CD4-positive, alpha-beta T cell (primary cell): ENCODE results near the gene MYRIP. TPM values are rescaled to one million over a fixed set of nuclear protein-coding genes. Genes with fewer than 3 reads are reported as not detected.
A peak's percentile ranks its signal among the peaks of the same experiment; 100 is the strongest.

ENCODE experiments used
- ATAC-seq: fragments of 200-7000 bp; cut with Tn5 transposase; one replicate; pipeline ENCODE4 v1.10.0; 2022; ENCODE audit warnings: mild to moderate bottlenecking; ENCODE audit not compliant: poor library complexity
- CTCF ChIA-PET: fragments of 350-600 bp; sonication (Branson Sonifier 250); formaldehyde crosslinking; loops from one replicate; lab custom pipeline; 2021; ENCODE audit warnings: antibody characterized with exemption, inconsistent platforms; lab: Charles Lee
- POLR2A ChIA-PET: fragments of 350-600 bp; sonication (Branson Sonifier 250); formaldehyde crosslinking; loops from one replicate; lab custom pipeline; 2021; ENCODE audit warnings: antibody characterized with exemption, inconsistent platforms; lab: Charles Lee
- DNase-seq, 14 experiments: peaks; one replicate each; pipeline ENCODE4 v3.0.0-alpha.2; 2013 to 2020; ENCODE audit warnings: mixed read lengths in 2 of 14
- H3K27ac ChIP-seq, 2 donors: one replicate each; pipeline versions ENCODE4 v1.5.1 to v1.7.0; 2013; ENCODE audit warnings: low read length in 2 of 2, low read depth in 1 of 2, mild to moderate bottlenecking in 1 of 2
- H3K27me3 ChIP-seq, 2 experiments: 1 replicate in 1 of 2; 2 replicates in 1 of 2; pipeline versions ENCODE4 v1.6.1 to v1.7.0; 2013; ENCODE audit warnings: low read length in 2 of 2, control low read depth in 1 of 2, mild to moderate bottlenecking in 1 of 2, moderate library complexity in 1 of 2; ENCODE audit not compliant: insufficient read depth in 2 of 2, control insufficient read depth in 1 of 2
- H3K36me3 ChIP-seq: one replicate; pipeline ENCODE4 v1.6.1; 2013; ENCODE audit warnings: low read length, control low read depth; ENCODE audit not compliant: insufficient read depth
- H3K4me1 ChIP-seq: one replicate; pipeline ENCODE4 v1.6.1; 2013; ENCODE audit warnings: low read length, control low read depth; ENCODE audit not compliant: insufficient read depth
- H3K4me3 ChIP-seq: one replicate; pipeline ENCODE4 v1.5.1; 2013; ENCODE audit warnings: mild to moderate bottlenecking, low read length, moderate library complexity
- H3K9me3 ChIP-seq, 2 experiments: 1 replicate in 1 of 2; 2 replicates in 1 of 2; pipeline versions ENCODE4 v1.6.1 to v1.7.0; 2013; ENCODE audit warnings: low read length in 2 of 2, mild to moderate bottlenecking in 2 of 2, control low read depth in 1 of 2, moderate library complexity in 1 of 2; ENCODE audit not compliant: control insufficient read depth in 1 of 2, insufficient read depth in 1 of 2
- H3K27ac Mint-ChIP-seq: one replicate; pipeline ENCODE4 v1.8.0; 2020; ENCODE audit warnings: mixed read lengths
- H3K27me3 Mint-ChIP-seq: one replicate; pipeline ENCODE4 v1.8.0; 2021; ENCODE audit warnings: mixed read lengths
- H3K36me3 Mint-ChIP-seq: one replicate; pipeline ENCODE4 v1.8.0; 2021; ENCODE audit warnings: low read depth, mixed read lengths
- H3K4me1 Mint-ChIP-seq: one replicate; pipeline ENCODE4 v1.8.0; 2021; ENCODE audit warnings: low read depth, mixed read lengths
- H3K4me3 Mint-ChIP-seq: one replicate; pipeline ENCODE4 v1.8.0; 2020; ENCODE audit warnings: mild to moderate bottlenecking, mixed read lengths
- H3K9me3 Mint-ChIP-seq: one replicate; pipeline ENCODE4 v1.8.0; 2020; ENCODE audit warnings: mixed read lengths
- intact Hi-C, 2 experiments: fragments of 100-400 bp; cut with DNase I in 1 of 2; cut with micrococcal nuclease in 1 of 2; formaldehyde crosslinking; loops; one replicate each; pipeline versions ENCODE4 v1.15.1 to v1.9.0; 2023 to 2025; cut with DNase I, micrococcal nuclease
- total RNA-seq, 174 experiments: library from RNA in 2 of 174; stranded (reverse) in 2 of 174; gene quantifications; one replicate each; pipeline ENCODE4 v1.2.3 and lab custom pipeline; 2021 to 2026
- TF ChIP-seq, protein P1 (sequence below): fragments of 200-600 bp; IDR thresholded peaks from one replicate; pipeline ENCODE4 v1.8.0; 2022; ENCODE audit warnings: antibody characterized with exemption, mild to moderate bottlenecking

MYRIP gene
- total RNA-seq, 2 experiments from 2014 or later = not detected

DNA sequence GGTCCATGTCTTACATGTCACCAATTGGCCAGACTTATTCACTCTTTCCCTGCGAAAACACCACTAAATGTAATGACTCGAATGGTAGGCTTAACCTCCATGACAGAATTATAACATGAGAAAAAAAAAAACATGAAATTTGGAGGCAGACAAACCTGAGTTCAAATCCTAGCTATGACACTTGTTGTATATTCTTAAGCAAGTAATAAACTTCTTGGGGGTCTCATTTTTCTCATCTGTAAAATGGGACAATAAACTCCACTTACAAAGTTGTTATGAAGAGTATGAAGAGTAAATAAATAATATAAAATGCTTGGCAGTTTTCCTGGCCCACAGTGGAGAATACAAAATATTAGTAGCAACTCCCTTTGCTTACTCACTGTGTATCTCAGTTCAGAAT, 488.7 kb downstream of the MYRIP start:
- CTCF ChIA-PET = interaction anchor here (2.2 kb wide), 1 partner anchor 11 kb away, joined by 5 read pairs; the partner anchor contains the start of gene EIF1B
- Mint-ChIP-seq H3K36me3 (peaks cover 70% of the 10 kb centered on the region), H3K4me3 (no peak overlapping the region), H3K4me1 (no peaks in the 10 kb centered on the region), H3K27ac (no peak overlapping the region), H3K9me3 (no peaks in the 10 kb centered on the region), H3K27me3 (no peaks in the 10 kb centered on the region)
- Histone ChIP-seq H3K27me3 (no peaks in the 10 kb centered on the region), H3K27ac (no peak overlapping the region), H3K4me3 (no peak overlapping the region), H3K4me1 (no peaks in the 10 kb centered on the region), H3K36me3 (peaks cover 5% of the 10 kb centered on the region), H3K9me3 (no peaks in the 10 kb centered on the region)
- POLR2A ChIA-PET = interaction anchor here (1.9 kb wide), 1 partner anchor 11 kb away, joined by 5 read pairs; the partner anchor contains the start of gene EIF1B
- ATAC-seq (no peak), DNase-seq (no peak)
- intact Hi-C loops = no loop called here
- TF ChIP-seq, protein P1, sequence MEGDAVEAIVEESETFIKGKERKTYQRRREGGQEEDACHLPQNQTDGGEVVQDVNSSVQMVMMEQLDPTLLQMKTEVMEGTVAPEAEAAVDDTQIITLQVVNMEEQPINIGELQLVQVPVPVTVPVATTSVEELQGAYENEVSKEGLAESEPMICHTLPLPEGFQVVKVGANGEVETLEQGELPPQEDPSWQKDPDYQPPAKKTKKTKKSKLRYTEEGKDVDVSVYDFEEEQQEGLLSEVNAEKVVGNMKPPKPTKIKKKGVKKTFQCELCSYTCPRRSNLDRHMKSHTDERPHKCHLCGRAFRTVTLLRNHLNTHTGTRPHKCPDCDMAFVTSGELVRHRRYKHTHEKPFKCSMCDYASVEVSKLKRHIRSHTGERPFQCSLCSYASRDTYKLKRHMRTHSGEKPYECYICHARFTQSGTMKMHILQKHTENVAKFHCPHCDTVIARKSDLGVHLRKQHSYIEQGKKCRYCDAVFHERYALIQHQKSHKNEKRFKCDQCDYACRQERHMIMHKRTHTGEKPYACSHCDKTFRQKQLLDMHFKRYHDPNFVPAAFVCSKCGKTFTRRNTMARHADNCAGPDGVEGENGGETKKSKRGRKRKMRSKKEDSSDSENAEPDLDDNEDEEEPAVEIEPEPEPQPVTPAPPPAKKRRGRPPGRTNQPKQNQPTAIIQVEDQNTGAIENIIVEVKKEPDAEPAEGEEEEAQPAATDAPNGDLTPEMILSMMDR = no peak

DNA sequence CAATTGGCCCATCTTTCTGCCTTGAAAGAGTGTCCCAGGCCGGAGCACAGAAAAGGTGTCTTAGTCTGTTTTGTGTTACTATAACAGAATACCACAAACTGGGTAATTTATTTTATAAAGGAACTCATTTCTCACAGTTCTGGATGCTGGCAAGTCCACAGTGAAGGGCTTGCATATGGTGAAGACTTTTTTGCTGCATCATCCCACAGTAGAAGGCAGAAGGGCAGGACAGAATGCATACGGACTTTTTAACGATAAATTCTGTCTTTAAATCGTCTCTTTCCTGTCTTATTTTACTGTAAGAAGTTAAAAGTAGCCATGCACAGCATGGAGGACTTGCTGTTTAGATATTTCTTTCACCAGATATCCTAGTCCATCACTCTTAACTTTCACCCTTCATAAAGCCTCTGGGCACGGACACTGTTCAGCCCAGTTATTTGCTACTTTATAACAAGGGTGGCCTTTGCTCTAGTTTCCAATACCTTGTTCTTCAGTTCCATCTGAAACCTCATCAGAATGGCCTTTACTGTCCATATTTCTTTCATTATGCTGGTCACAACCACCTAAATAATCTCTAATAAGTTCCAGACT, 489.8 kb downstream of the MYRIP start:
- intact Hi-C loops = no loop called here
- DNase-seq (no peak), ATAC-seq (no peak)
- Mint-ChIP-seq H3K9me3 (no peaks in the 10 kb centered on the region), H3K36me3 (peaks cover 63% of the 10 kb centered on the region), H3K4me3 (no peak overlapping the region), H3K27me3 (no peaks in the 10 kb centered on the region), H3K4me1 (no peaks in the 10 kb centered on the region), H3K27ac (no peak overlapping the region)
- CTCF ChIA-PET = no interaction called here
- TF ChIP-seq, protein P1 = no peak
- H3K27ac ChIP-seq = no peak overlapping the region
- no peak overlapping the region for H3K4me3 ChIP-seq
- POLR2A ChIA-PET = no interaction called here
- H3K9me3 ChIP-seq = no peaks in the 10 kb centered on the region
- H3K4me1 ChIP-seq = no peaks in the 10 kb centered on the region
- no peaks in the 10 kb centered on the region for H3K27me3 ChIP-seq
- H3K36me3 ChIP-seq = peaks cover 5% of the 10 kb centered on the region

DNA sequence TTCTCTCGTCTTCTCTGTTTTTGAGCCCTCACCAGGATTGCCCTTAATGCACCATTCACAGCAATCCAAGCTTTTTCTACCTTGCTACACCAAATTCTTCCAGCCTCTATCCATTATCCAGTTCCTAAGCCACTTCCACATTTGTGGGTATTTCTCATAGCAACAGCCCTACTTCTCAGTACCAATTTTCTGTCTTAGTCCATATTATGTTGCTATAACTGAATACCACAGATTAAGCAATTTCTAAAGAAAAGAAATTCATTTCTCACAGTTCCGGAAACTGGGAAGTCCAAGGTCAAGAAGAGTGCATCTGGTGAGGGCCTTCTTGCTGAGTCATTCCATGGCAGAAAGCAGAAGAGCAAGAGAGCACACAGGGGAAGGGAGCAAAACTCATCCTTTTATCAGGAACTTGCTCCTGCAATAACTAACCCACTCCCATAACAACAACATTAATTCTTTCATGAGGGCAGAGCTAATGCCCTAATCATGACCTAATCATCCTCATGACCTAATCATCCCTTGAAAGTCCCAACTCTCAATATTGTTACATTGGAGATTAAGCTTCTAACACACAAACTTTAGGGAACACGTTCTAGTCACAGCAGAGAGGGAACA, 490.4 kb downstream of the MYRIP start:
- Mint-ChIP-seq H3K9me3 (no peaks in the 10 kb centered on the region), H3K36me3 (peaks cover 57% of the 10 kb centered on the region), H3K4me3 (no peak overlapping the region), H3K27me3 (no peaks in the 10 kb centered on the region), H3K4me1 (no peaks in the 10 kb centered on the region), H3K27ac (no peak overlapping the region)
- Histone ChIP-seq H3K4me3 (no peak overlapping the region), H3K36me3 (no peaks in the 10 kb centered on the region), H3K4me1 (no peaks in the 10 kb centered on the region), H3K27ac (no peak overlapping the region), H3K27me3 (no peaks in the 10 kb centered on the region), H3K9me3 (no peaks in the 10 kb centered on the region)
- TF ChIP-seq, protein P1 = no peak
- intact Hi-C loops = no loop called here
- DNase-seq = peak in 3 of 14 experiments; percentile 5 to 70 (median 56)
- ChIA-PET POLR2A (no interaction called here), CTCF (interaction anchor here (0.5 kb wide), 1 partner anchor 19 kb away, joined by 3 read pairs; no protein-coding TSS in a partner anchor)
- no peak for ATAC-seq
